H9 (cell line): ENCODE results near the gene CHST8. TPM values are rescaled to one million over a fixed set of nuclear protein-coding genes. Genes with fewer than 3 reads are reported as not detected.

Experiments used
- DNase-seq: peaks from one replicate; pipeline ENCODE4 v3.0.0-alpha.2; 2017
- H2AFZ ChIP-seq: one replicate; pipeline ENCODE4 v1.6.1; 2013; ENCODE audit warnings: mild to moderate bottlenecking, low read length, control low read depth, moderate library complexity
- H2AK5ac ChIP-seq: 2 replicates; pipeline ENCODE4 v1.6.1; 2013; ENCODE audit warnings: low read length, control low read depth, mixed read lengths; ENCODE audit not compliant: insufficient read length
- H2BK120ac ChIP-seq: one replicate; pipeline ENCODE4 v1.6.1; 2013; ENCODE audit warnings: low read depth, mild to moderate bottlenecking, low read length, control low read depth, inconsistent platforms; ENCODE audit not compliant: poor library complexity, severe bottlenecking
- H2BK12ac ChIP-seq: 2 replicates; pipeline ENCODE4 v1.6.1; 2013; ENCODE audit warnings: low read length, control low read depth, mixed read lengths, low read depth; ENCODE audit not compliant: insufficient read length
- H2BK15ac ChIP-seq: 2 replicates; pipeline ENCODE4 v1.6.1; 2013; ENCODE audit warnings: low read depth, low read length, control low read depth
- H2BK20ac ChIP-seq: one replicate; pipeline ENCODE4 v1.6.1; 2013; ENCODE audit warnings: low read depth, mild to moderate bottlenecking, low read length, control low read depth, inconsistent platforms; ENCODE audit not compliant: poor library complexity, severe bottlenecking
- H2BK5ac ChIP-seq: 2 replicates; pipeline ENCODE4 v1.6.1; 2013; ENCODE audit warnings: low read length, control low read depth, mixed read lengths; ENCODE audit not compliant: insufficient read length
- H3K14ac ChIP-seq: 2 replicates; pipeline ENCODE4 v1.6.1; 2013; ENCODE audit warnings: low read length, control low read depth; ENCODE audit not compliant: insufficient read depth
- H3K18ac ChIP-seq: 2 replicates; pipeline ENCODE4 v1.6.1; 2013; ENCODE audit warnings: low read depth, mild to moderate bottlenecking, mixed read lengths, low read length, control low read depth; ENCODE audit not compliant: insufficient read length
- H3K23ac ChIP-seq: 2 replicates; pipeline ENCODE4 v1.6.1; 2013; ENCODE audit warnings: low read length, control low read depth, mixed read lengths, low read depth; ENCODE audit not compliant: insufficient read length
- H3K23me2 ChIP-seq: 2 replicates; pipeline ENCODE4 v1.6.1; 2013; ENCODE audit warnings: low read depth, mild to moderate bottlenecking, mixed read lengths, low read length, control low read depth; ENCODE audit not compliant: insufficient read length, poor library complexity, severe bottlenecking
- H3K27ac ChIP-seq: 2 replicates; pipeline ENCODE4 v1.5.1; 2013; ENCODE audit warnings: low read length, control low read depth, mixed read lengths, low read depth; ENCODE audit not compliant: insufficient read length
- H3K27me3 ChIP-seq: 2 replicates; pipeline ENCODE4 v1.6.1; 2013; ENCODE audit warnings: low read length, control low read depth, inconsistent platforms; ENCODE audit not compliant: insufficient read depth
- H3K4ac ChIP-seq: 2 replicates; pipeline ENCODE4 v1.6.1; 2013; ENCODE audit warnings: low read depth, mild to moderate bottlenecking, control low read depth, inconsistent platforms, low read length, moderate library complexity
- H3K4me1 ChIP-seq: 2 replicates; pipeline ENCODE4 v1.6.1; 2013; ENCODE audit warnings: low read length, control low read depth, inconsistent platforms; ENCODE audit not compliant: insufficient read depth
- H3K4me2 ChIP-seq: 2 replicates; pipeline ENCODE4 v1.6.1; 2013; ENCODE audit warnings: low read length, control low read depth, mixed read lengths; ENCODE audit not compliant: insufficient read length, insufficient read depth
- H3K56ac ChIP-seq: 2 replicates; pipeline ENCODE4 v1.6.1; 2013; ENCODE audit warnings: low read depth, mild to moderate bottlenecking, mixed read lengths, low read length, control low read depth; ENCODE audit not compliant: insufficient read length
- H3K79me1 ChIP-seq: 2 replicates; pipeline ENCODE4 v1.6.1; 2013; ENCODE audit warnings: low read depth, mild to moderate bottlenecking, moderate library complexity, low read length, control low read depth, inconsistent platforms; ENCODE audit not compliant: insufficient read depth, poor library complexity, severe bottlenecking
- H3K79me2 ChIP-seq: 2 replicates; pipeline ENCODE4 v1.6.1; 2013; ENCODE audit warnings: low read length, control low read depth, inconsistent platforms; ENCODE audit not compliant: insufficient read depth
- H3K9ac ChIP-seq: 2 replicates; pipeline ENCODE4 v1.6.1; 2013; ENCODE audit warnings: low read length, control low read depth, mixed read lengths; ENCODE audit not compliant: insufficient read length; ENCODE audit errors: extremely low read depth
- H3K9me3 ChIP-seq: one replicate; pipeline ENCODE4 v1.6.1; 2013; ENCODE audit warnings: low read depth, low read length, inconsistent platforms; ENCODE audit not compliant: control insufficient read depth
- H3T11ph ChIP-seq: one replicate; pipeline ENCODE4 v1.6.1; 2013; ENCODE audit warnings: mild to moderate bottlenecking, low read length, control low read depth, inconsistent platforms
- H4K20me1 ChIP-seq: one replicate; pipeline ENCODE4 v1.6.1; 2013; ENCODE audit not compliant: control insufficient read depth, insufficient read length, insufficient read depth
- H4K5ac ChIP-seq: 2 replicates; pipeline ENCODE4 v1.6.1; 2013; ENCODE audit warnings: low read depth, mild to moderate bottlenecking, mixed read lengths, low read length, control low read depth; ENCODE audit not compliant: insufficient read length
- H4K8ac ChIP-seq: replicated peaks from 2 replicates; pipeline ENCODE4 v1.6.1; 2013; ENCODE audit warnings: low read length, control low read depth, mixed read lengths, low read depth; ENCODE audit not compliant: insufficient read length
- H4K91ac ChIP-seq: 2 replicates; pipeline ENCODE4 v1.6.1; 2013; ENCODE audit warnings: low read depth, mild to moderate bottlenecking, moderate library complexity, mixed read lengths, low read length, control low read depth; ENCODE audit not compliant: insufficient read length
- H3K27ac Mint-ChIP-seq, 3 experiments: 2 replicates in 2 of 3; 3 replicates in 1 of 3; pipeline ENCODE4 v1.8.0; 2020 to 2021; ENCODE audit warnings: mixed read lengths in 3 of 3, mild to moderate bottlenecking in 1 of 3, moderate library complexity in 1 of 3
- H3K27me3 Mint-ChIP-seq: 2 replicates; pipeline ENCODE4 v1.8.0; 2021; ENCODE audit warnings: low read depth, mild to moderate bottlenecking, moderate library complexity, mixed read lengths
- H3K36me3 Mint-ChIP-seq, 3 experiments: 2 replicates in 2 of 3; 3 replicates in 1 of 3; pipeline ENCODE4 v1.8.0; 2020 to 2021; ENCODE audit warnings: low read depth in 3 of 3, mixed read lengths in 3 of 3; ENCODE audit not compliant: insufficient read depth in 1 of 3
- H3K4me1 Mint-ChIP-seq, 2 experiments: 2 replicates each; pipeline ENCODE4 v1.8.0; 2020; ENCODE audit warnings: mixed read lengths in 2 of 2
- H3K4me3 Mint-ChIP-seq, 2 experiments: 2 replicates in 1 of 2; 3 replicates in 1 of 2; pipeline ENCODE4 v1.8.0; 2020 to 2021; ENCODE audit warnings: mild to moderate bottlenecking in 2 of 2, mixed read lengths in 2 of 2, moderate library complexity in 1 of 2
- H3K9me3 Mint-ChIP-seq, 2 experiments: 2 replicates in 1 of 2; 3 replicates in 1 of 2; pipeline ENCODE4 v1.8.0; 2020; ENCODE audit warnings: mild to moderate bottlenecking in 2 of 2, mixed read lengths in 2 of 2, moderate library complexity in 1 of 2
- CTCF ChIP-seq: fragments of 200-600 bp; sonication (generic); conservative IDR thresholded peaks from 3 replicates; pipeline ENCODE4 v1.8.0; 2021; ENCODE audit warnings: antibody characterized with exemption, mild to moderate bottlenecking
- WGBS: extraction: QIAGEN DNeasy Blood & Tissue Kit; methylation state at CpG from one replicate; pipeline ENCODE4 v1.1.7; 2013; ENCODE audit warnings: missing lambda C conversion rate, low lambda C conversion rate, mixed read lengths; ENCODE audit not compliant: insufficient read length; ENCODE audit errors: extremely low coverage; 5-methylcytosine and 5-hydroxymethylcytosine counted together
- total RNA-seq: library from RNA; stranded (reverse); gene quantifications from 2 replicates; pipeline ENCODE4 v1.2.1, GENCODE V29; 2021

The CHST8 gene
- total RNA-seq, 1 experiment from 2014 or later = 5.1 TPM

- Histone ChIP-seq H3K27ac (no peak overlapping the region), H3K56ac (no peak overlapping the region), H3K4me2 (no peak overlapping the region), H3K4ac (no peak overlapping the region), H3K27me3 (no peaks in the 10 kb centered on the region), H3K79me1 (no peaks in the 10 kb centered on the region), H3K23me2 (no peaks in the 10 kb centered on the region), H3K18ac (no peak overlapping the region), H4K91ac (no peak overlapping the region), H4K20me1 (no peaks in the 10 kb centered on the region), H2BK5ac (no peak overlapping the region), H3K23ac (no peak overlapping the region), H2BK15ac (no peak overlapping the region), H2AFZ (no peak overlapping the region), H2AK5ac (no peak overlapping the region), H3K9ac (no peak overlapping the region), H4K8ac (no peak overlapping the region), H3K4me1 (no peaks in the 10 kb centered on the region; the same call in 1 of the 2 replicates), H4K5ac (no peak overlapping the region), H2BK20ac (no peak overlapping the region), H3K9me3 (no peaks in the 10 kb centered on the region), H3K14ac (no peak overlapping the region; the same call in 1 of the 2 replicates), H2BK120ac (no peak overlapping the region), H2BK12ac (no peak overlapping the region), H3T11ph (no peak overlapping the region), H3K79me2 (no peaks in the 10 kb centered on the region)
- peaks cover 3% of the 10 kb centered on the region; the same call in 1 of the 2 replicates for H3K27me3 Mint-ChIP-seq
- H3K36me3 Mint-ChIP-seq = no peaks in the 10 kb centered on the region
- no peak for DNase-seq
- no peak overlapping the region for H3K4me3 Mint-ChIP-seq
- no peak for TF ChIP-seq CTCF
- H3K4me1 Mint-ChIP-seq = peaks cover 4% of the 10 kb centered on the region in 2 experiments; a peak in 3 of 4 replicates
- H3K27ac Mint-ChIP-seq = peak overlapping the region in 1 of 3 experiments; percentile 58; a peak in 1 of 7 replicates
- no CpG with 5 or more reads among the region's 12 CpGs for WGBS
- H3K9me3 Mint-ChIP-seq = no peaks in the 10 kb centered on the region; a peak in 1 of 5 replicates
Observed at GRCh38 chr19:33758541-33759013, 136.8 kb downstream of the CHST8 start.
